ENCODE data around the gene DRC1. TPM values are rescaled to one million over a fixed set of nuclear protein-coding genes. Genes with fewer than 3 reads are reported as not detected.

The DRC1 gene
- total RNA-seq, 1 donor: 0.36 TPM

GRCh38 chr2:26486789-26487188, 85.1 kb downstream of the DRC1 start:
- Histone ChIP-seq H3K79me2 (ENCODE audit: insufficient read depth, low read length) (no peaks in the 10 kb centered on the region), H3K27me3 (ENCODE audit: insufficient read depth, low read length) (peaks cover 8% of the 10 kb centered on the region), H4K20me1 (ENCODE audit: insufficient read depth, low read length) (no peaks in the 10 kb centered on the region), H3K36me3 (ENCODE audit: insufficient read depth, low read length) (no peaks in the 10 kb centered on the region), H3K4me2 (ENCODE audit: insufficient read depth, low read length) (no peak overlapping the region), H2AFZ (ENCODE audit: low read length) (no peak overlapping the region), H3K4me1 (ENCODE audit: insufficient read depth, low read length) (no peaks in the 10 kb centered on the region), H3K9me3 (ENCODE audit: low read depth, low read length) (no peaks in the 10 kb centered on the region), H3K4me3 (ENCODE audit: insufficient read depth, low read length) (no peak overlapping the region), H3K27ac (ENCODE audit: low read depth, low read length) (no peak overlapping the region)
- no peak for DNase-seq (ENCODE audit: insufficient read length, low spot score, missing footprints)
- no peak for TF ChIP-seq CTCF (IDR thresholded peaks at IDR 0.05; ENCODE audit: extremely low read depth, low read depth, low read length)

- Histone ChIP-seq H3K9me3 (ENCODE audit: low read depth, low read length) (no peaks in the 10 kb centered on the region), H3K4me2 (ENCODE audit: insufficient read depth, low read length) (no peak overlapping the region), H3K27ac (ENCODE audit: low read depth, low read length) (no peak overlapping the region), H3K79me2 (ENCODE audit: insufficient read depth, low read length) (no peaks in the 10 kb centered on the region), H3K4me3 (ENCODE audit: insufficient read depth, low read length) (no peak overlapping the region), H3K4me1 (ENCODE audit: insufficient read depth, low read length) (no peaks in the 10 kb centered on the region), H4K20me1 (ENCODE audit: insufficient read depth, low read length) (no peaks in the 10 kb centered on the region), H3K36me3 (ENCODE audit: insufficient read depth, low read length) (no peaks in the 10 kb centered on the region), H2AFZ (ENCODE audit: low read length) (no peak overlapping the region), H3K27me3 (ENCODE audit: insufficient read depth, low read length) (peaks cover 8% of the 10 kb centered on the region)
- no peak for DNase-seq (ENCODE audit: insufficient read length, low spot score, missing footprints)
- no peak for TF ChIP-seq CTCF (IDR thresholded peaks at IDR 0.05; ENCODE audit: extremely low read depth, low read depth, low read length)
Measured at GRCh38 chr2:26487192-26487591, 85.5 kb downstream of the DRC1 start.

- Histone ChIP-seq H3K4me1 (ENCODE audit: insufficient read depth, low read length) (no peaks in the 10 kb centered on the region), H3K4me3 (ENCODE audit: insufficient read depth, low read length) (no peak overlapping the region), H3K36me3 (ENCODE audit: insufficient read depth, low read length) (no peaks in the 10 kb centered on the region), H3K9me3 (ENCODE audit: low read depth, low read length) (no peaks in the 10 kb centered on the region), H3K4me2 (ENCODE audit: insufficient read depth, low read length) (no peak overlapping the region), H4K20me1 (ENCODE audit: insufficient read depth, low read length) (no peaks in the 10 kb centered on the region), H2AFZ (ENCODE audit: low read length) (no peak overlapping the region), H3K27ac (ENCODE audit: low read depth, low read length) (no peak overlapping the region), H3K27me3 (ENCODE audit: insufficient read depth, low read length) (peaks cover 8% of the 10 kb centered on the region), H3K79me2 (ENCODE audit: insufficient read depth, low read length) (no peaks in the 10 kb centered on the region)
- no peak for DNase-seq (ENCODE audit: insufficient read length, low spot score, missing footprints)
- TF ChIP-seq CTCF (IDR thresholded peaks at IDR 0.05; ENCODE audit: extremely low read depth, low read depth, low read length): no peak
Measured at GRCh38 chr2:26488463-26489212, 86.9 kb downstream of the DRC1 start.

GRCh38 chr2:26489213-26489850, 87.6 kb downstream of the DRC1 start:
- no peak for TF ChIP-seq CTCF (IDR thresholded peaks at IDR 0.05; ENCODE audit: extremely low read depth, low read depth, low read length)
- no peaks in the 10 kb centered on the region for H3K9me3 ChIP-seq (ENCODE audit: low read depth, low read length)
- H2AFZ ChIP-seq (ENCODE audit: low read length): no peak overlapping the region
- H3K4me3 ChIP-seq (ENCODE audit: insufficient read depth, low read length): no peak overlapping the region
- peaks cover 8% of the 10 kb centered on the region for H3K27me3 ChIP-seq (ENCODE audit: insufficient read depth, low read length)
- no peak for DNase-seq (ENCODE audit: insufficient read length, low spot score, missing footprints)
- no peaks in the 10 kb centered on the region for H3K36me3 ChIP-seq (ENCODE audit: insufficient read depth, low read length)
- H3K27ac ChIP-seq (ENCODE audit: low read depth, low read length): no peak overlapping the region
- H3K4me2 ChIP-seq (ENCODE audit: insufficient read depth, low read length): no peak overlapping the region
- H3K79me2 ChIP-seq (ENCODE audit: insufficient read depth, low read length): no peaks in the 10 kb centered on the region
- H4K20me1 ChIP-seq (ENCODE audit: insufficient read depth, low read length): no peaks in the 10 kb centered on the region
- H3K4me1 ChIP-seq (ENCODE audit: insufficient read depth, low read length): no peaks in the 10 kb centered on the region
